Measurements from ENCODE around the gene GOSR1.

GRCh38 chr17:30514895-30515596 lies 37.8 kb downstream of the GOSR1 start:
- no peak for TF ChIP-seq CTCF (IDR thresholded peaks at IDR 0.05)
- TF ChIP-seq POLR2A (IDR thresholded peaks at IDR 0.05), result no peak

Measured in Peyer's patch (tissue), 4 donors.